ENCODE data around the gene ACOX1.

ACOX1 gene

DNA sequence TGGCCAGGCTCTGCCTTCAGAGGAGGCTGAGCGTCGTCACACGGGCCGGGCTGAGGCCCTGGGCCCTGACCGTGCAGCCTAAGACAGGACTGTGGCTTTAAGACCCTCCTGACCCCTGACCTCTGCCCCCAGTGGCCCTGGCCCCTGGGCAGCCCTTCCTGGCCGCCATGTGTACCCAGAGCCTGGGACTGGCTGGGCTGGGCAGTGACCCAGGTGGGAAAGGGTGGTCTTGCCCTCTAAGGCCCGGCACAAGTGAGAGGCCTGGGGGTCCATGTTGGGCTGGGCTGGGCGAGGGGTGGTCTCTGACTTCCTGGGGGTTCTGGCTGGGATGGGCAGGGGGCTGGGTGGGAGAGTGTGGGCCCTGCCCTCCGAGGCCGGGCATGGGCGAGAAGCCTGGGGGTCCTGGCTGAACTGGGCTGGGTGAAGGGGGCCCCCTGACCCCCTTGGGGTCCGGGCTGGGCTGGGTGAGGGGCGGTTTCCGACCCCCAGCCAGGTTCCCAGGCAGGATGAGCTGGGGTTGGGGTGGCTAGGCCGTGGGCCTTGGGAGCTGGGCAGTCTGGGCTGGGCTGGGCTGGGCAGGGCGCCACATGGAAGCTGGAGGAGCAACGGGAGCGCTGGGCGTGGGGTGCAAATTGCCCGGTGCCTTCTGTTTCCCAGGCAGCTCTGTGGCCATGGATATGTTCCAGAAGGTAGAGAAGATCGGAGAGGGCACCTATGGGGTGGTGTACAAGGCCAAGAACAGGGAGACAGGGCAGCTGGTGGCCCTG, 22.0 kb upstream of the ACOX1 start, which contains the start of gene CDK3:
Gene CDK3, plus strand, starts transcription at position 101 of the 767 bp plus-strand sequence. Its CDS starts 571 bp downstream, at position 672.
- Mint-ChIP-seq H3K9me3 (no peaks in the 10 kb centered on the region), H3K36me3 (peaks cover 8% of the 10 kb centered on the region), H3K4me1 (peaks cover 26% of the 10 kb centered on the region), H3K27ac (no peak within 1 kb of the TSS), H3K4me3 (no peak within 1 kb of the TSS), H3K27me3 (no peaks in the 10 kb centered on the region)
- ATAC-seq: peak; percentile 9

DNA sequence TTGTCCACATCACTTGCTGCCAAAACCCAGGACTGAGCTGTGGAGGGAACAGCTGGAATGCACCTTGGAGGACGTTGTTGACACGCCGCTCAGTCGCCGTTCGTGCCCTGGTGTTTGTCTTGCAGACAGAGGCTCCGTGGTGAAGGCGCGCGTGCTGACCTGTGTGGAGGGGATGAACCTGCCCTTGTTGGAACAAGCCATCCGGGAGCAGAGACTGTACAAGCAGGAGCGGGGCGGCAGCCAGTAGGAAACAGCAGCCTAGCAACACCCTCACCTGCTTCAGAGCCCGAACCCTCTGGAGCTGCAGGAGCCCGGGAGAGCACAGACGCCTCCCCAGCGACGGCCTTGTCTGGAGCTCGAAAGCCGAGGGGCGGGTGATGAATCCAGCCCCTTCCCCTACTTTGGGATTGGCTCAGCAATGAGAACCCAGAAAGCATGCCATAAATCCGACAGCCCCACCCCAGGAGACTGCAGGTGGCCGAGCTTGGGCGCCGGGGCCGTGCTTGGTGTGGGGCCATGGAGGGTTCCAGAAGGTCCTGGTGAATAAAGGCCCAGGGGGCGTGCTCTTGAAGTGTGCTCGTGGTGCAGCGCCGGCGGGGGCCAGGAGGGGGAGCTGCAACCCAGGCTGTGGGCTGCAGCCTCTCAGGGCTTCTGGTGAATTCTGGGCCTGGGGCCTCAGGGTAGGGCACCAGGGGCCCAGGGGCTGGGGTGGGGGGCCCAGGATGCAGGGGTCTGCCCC, 21.2 kb upstream of the ACOX1 start:
- H3K9me3 Mint-ChIP-seq: no peaks in the 10 kb centered on the region
- H3K36me3 Mint-ChIP-seq: peaks cover under 1% of the 10 kb centered on the region
- H3K4me1 Mint-ChIP-seq: peaks cover 19% of the 10 kb centered on the region
- no peak overlapping the region for H3K27ac Mint-ChIP-seq
- ATAC-seq: peak; percentile 49
- H3K27me3 Mint-ChIP-seq: no peaks in the 10 kb centered on the region
- H3K4me3 Mint-ChIP-seq: no peak overlapping the region

DNA sequence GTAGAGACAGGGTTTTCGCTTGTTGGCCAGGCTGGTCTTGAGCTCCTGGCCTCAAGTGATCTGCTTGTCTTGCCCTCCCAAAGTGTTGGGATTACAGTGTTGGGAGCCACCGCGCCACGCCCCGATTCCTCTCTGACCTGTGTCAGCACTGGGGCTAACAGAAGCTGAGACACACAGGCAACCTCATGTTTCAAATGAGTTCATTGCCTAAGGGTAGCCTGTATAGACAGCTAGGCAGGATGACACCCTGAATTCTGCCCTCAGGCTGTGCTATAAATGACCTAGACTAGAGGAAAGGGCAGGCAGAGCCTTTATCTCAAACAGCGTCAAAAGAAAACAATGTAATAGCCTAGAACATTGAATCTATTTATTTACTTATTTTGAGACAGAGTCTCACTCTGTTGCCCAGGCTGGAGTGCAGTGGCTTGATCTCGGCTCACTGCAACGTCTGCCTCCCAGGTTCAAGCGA, 19.4 kb upstream of the ACOX1 start:
- H3K36me3 Mint-ChIP-seq: no peaks in the 10 kb centered on the region
- H3K27me3 Mint-ChIP-seq: no peaks in the 10 kb centered on the region
- H3K4me3 Mint-ChIP-seq: no peak overlapping the region
- ATAC-seq: no peak
- no peak overlapping the region for H3K27ac Mint-ChIP-seq
- H3K9me3 Mint-ChIP-seq: no peaks in the 10 kb centered on the region
- H3K4me1 Mint-ChIP-seq: peaks cover 18% of the 10 kb centered on the region

DNA sequence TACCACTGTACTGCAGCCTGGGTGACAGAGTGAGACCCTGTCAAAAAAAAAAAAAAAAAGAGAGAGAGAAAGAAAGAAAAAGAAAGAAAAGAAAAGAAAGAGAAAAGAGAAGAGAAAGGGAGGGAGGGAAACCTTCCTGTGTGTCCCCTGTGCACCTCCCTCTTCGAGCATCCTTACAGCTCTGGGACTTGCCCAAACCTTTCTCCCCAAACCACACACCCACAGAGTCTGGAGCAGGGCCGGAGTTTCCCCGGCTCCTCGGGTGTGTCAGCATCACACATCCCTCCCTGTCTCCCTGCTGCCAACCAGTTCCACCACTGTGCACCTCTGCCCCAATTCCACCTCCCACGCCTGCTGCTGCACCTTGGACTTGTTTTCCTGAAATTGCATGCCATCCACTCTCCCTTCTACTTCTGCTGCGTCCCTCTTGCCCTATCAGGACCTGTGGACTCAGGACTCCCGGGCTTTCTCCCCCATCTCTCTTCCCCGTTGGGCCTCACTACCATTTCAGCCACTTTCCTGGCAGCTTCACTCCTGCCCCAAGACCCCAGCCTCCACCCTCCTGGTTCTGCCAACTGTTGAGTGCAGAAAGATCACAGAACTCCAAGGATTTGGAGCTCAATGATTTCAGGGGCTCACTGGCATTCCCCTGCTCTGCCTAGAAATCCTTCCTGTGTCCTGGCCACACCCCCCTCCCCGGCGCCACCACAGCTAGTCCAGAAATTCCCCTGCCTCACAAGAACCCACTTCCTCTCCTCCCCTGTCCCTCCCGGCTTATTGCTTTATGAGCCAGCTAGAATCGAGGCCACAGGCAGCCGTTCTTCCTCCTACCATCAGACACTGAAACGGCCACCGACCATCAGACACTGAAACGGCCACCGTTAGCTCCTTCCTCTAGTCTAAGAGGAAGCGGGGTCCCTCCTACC, 18.0 kb upstream of the ACOX1 start:
- Mint-ChIP-seq H3K4me1 (peaks cover 22% of the 10 kb centered on the region), H3K36me3 (peaks cover 6% of the 10 kb centered on the region), H3K9me3 (no peaks in the 10 kb centered on the region), H3K27me3 (no peaks in the 10 kb centered on the region), H3K27ac (peak overlapping the region; percentile 73), H3K4me3 (peak overlapping the region; percentile 10)
- ATAC-seq: peak; percentile 69

DNA sequence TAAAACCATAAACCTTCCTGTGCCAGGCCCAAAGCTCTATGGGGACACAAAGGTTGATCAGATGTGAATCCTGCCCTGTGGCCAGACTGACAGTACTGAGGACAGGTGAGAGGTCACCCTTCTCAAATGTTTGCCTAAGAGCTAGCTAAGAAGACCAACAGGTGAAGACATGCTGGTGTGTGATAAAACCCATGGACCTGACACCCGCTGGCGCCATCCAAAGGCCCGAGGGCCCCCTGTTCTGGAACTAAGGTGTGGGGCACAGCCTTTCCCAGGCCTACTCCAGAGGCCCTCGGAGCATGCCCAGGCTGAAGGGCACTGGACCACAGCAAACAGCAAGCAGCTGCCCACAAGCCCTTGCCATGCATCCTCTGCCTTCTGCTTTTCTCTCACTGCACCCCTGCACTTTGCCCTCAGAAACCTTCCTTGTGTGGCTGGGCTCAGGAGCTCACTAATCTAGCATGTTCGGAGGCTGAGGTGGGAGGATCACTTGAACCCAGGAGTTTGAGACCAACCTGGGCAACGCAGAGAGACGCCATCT, 16.5 kb upstream of the ACOX1 start:
- ATAC-seq: no peak
- H3K27ac Mint-ChIP-seq: no peak overlapping the region
- H3K9me3 Mint-ChIP-seq: no peaks in the 10 kb centered on the region

DNA sequence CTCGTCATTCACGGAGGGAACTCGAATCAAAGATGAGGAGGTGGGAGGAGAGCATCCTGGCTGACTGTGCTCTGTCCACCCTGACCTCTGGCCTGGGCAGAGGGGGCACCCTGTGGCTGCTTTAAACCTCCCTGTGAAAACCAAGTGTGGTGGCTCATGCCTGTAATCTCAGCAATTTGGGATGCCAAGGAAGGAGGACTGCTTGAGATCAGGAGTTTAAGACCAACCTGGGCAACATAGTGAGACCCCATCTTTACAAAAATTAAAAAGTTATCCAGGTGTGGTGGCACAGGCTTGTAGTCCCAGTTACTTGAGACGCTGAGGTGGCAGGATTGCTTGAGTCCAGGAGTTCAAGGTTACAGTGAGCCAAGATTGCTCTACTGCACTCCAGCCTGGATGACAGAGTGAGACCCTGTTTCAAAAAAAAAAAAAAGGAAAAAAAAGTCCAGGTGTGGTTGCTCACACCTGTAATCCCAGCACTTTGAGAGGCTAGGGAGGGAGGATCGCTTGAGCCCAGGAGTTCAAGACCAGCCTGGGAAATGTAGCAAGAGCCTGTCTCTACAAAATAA, 15.9 kb upstream of the ACOX1 start:
- Mint-ChIP-seq H3K4me1 (peaks cover 30% of the 10 kb centered on the region), H3K4me3 (no peak overlapping the region), H3K27me3 (no peaks in the 10 kb centered on the region), H3K36me3 (peaks cover 6% of the 10 kb centered on the region), H3K9me3 (no peaks in the 10 kb centered on the region), H3K27ac (no peak overlapping the region)
- ATAC-seq: no peak

More for the DNA sequence above, 16.5 kb upstream of the ACOX1 start:
- H3K4me3 Mint-ChIP-seq: no peak overlapping the region
- H3K36me3 Mint-ChIP-seq: peaks cover 6% of the 10 kb centered on the region
- no peaks in the 10 kb centered on the region for H3K27me3 Mint-ChIP-seq
- H3K4me1 Mint-ChIP-seq: peaks cover 30% of the 10 kb centered on the region

DNA sequence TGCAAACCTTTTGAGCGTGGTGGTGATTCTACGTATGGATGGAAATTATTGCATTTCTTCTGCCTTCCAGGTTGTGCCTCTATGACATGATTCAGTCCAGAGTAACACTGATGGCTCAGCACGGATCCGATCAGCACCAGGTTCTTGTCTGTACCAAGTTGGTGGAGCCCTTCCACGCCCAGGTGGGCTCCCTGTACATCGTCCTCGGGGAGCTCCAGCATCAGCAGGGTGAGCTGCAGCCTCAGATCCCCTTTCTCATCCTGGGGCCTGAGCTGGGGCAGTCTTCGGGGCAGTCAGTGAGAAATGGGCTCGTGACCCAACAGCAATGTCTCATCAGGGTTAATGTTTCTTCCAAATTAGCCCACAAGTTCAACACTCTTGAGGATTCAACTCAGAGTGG, 12.4 kb upstream of the ACOX1 start:
- Mint-ChIP-seq H3K4me1 (peaks cover 14% of the 10 kb centered on the region), H3K9me3 (no peaks in the 10 kb centered on the region), H3K4me3 (no peak overlapping the region), H3K27ac (peak overlapping the region; percentile 65), H3K27me3 (no peaks in the 10 kb centered on the region), H3K36me3 (peaks cover 12% of the 10 kb centered on the region)
- ATAC-seq: no peak

DNA sequence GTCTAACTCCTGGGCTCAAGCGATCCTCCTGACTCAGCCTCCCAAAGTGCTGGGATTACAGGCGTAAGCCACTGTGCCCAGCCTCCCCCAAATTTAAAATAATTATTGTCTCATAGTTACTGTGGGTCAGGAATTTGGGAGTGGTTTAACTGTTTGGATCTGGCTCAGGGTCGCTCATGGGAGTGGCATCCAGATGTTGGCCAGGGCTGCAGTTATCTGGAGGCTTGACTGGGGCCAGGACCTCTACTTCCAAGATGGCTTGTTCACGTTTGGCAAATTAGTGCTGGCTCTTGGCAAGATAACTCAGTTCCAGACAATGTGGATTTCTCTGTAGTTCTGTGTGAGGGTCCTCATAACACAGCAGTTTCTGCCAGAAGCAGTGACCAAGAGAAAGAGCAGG, 8.1 kb upstream of the ACOX1 start:
- peaks cover 9% of the 10 kb centered on the region for H3K4me1 Mint-ChIP-seq
- H3K27ac Mint-ChIP-seq: no peak overlapping the region

DNA sequence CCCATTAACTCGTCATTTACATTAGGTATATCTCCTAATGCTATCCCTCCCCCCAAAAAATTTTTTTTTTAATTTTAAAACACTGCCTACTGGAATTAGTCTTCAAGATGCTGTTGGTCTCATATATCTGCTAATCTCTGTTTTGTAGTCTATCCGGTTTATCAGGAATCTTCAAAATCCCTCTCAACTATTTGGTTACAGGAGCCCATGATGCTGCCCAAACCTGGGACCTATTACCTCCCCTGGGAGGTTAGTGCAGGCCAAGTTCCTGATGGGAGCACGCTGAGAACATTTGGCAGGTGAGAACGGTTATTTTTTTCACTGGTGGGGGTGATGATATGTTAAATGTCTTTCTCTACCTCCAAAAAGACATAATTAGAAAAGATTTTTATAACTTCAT, 7.0 kb upstream of the ACOX1 start:
- Mint-ChIP-seq H3K4me3 (no peak overlapping the region), H3K36me3 (peaks cover 6% of the 10 kb centered on the region), H3K27me3 (no peaks in the 10 kb centered on the region), H3K4me1 (peaks cover 4% of the 10 kb centered on the region), H3K9me3 (no peaks in the 10 kb centered on the region), H3K27ac (no peak overlapping the region)
- ATAC-seq: no peak

More for the DNA sequence above, 8.1 kb upstream of the ACOX1 start:
- Mint-ChIP-seq H3K27me3 (no peaks in the 10 kb centered on the region), H3K36me3 (peaks cover 6% of the 10 kb centered on the region), H3K4me3 (no peak overlapping the region), H3K9me3 (no peaks in the 10 kb centered on the region)
- ATAC-seq: no peak

DNA sequence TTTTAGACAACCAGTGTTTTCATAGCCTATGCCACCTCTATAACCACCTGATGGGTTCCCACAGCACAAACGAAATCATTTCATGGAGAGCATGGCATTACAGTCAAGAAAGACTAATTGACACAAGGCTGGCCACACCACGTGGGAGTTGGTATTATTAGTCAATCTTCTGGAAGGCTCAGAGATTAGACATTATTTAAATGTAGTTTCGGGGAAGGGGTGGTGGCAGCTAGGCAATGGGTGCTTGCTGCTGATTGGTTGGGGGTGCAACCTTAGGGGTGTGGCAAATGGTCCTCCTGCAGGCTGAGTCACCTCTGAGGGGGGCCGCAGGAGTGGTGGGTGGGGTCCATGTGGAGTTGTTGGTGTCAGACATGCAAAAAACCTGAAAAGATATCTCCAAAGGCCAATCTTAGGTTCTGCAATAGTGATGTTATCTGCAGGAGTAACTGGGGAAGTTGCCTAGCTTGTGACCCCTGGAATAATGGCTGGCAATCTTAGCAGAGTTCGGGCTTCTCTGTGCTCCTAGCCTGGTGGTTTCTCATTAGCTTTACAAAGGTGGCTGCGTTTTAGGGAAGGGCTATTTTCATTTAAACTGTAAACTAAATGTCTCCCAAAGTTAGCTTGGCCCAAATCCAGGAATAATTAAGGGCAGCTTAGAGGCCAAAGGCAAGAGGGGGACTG, 4.7 kb upstream of the ACOX1 start:
- Mint-ChIP-seq H3K36me3 (peaks cover 6% of the 10 kb centered on the region), H3K27ac (no peak overlapping the region), H3K27me3 (no peaks in the 10 kb centered on the region), H3K9me3 (no peaks in the 10 kb centered on the region), H3K4me1 (peaks cover 11% of the 10 kb centered on the region), H3K4me3 (no peak overlapping the region)
- ATAC-seq: no peak

DNA sequence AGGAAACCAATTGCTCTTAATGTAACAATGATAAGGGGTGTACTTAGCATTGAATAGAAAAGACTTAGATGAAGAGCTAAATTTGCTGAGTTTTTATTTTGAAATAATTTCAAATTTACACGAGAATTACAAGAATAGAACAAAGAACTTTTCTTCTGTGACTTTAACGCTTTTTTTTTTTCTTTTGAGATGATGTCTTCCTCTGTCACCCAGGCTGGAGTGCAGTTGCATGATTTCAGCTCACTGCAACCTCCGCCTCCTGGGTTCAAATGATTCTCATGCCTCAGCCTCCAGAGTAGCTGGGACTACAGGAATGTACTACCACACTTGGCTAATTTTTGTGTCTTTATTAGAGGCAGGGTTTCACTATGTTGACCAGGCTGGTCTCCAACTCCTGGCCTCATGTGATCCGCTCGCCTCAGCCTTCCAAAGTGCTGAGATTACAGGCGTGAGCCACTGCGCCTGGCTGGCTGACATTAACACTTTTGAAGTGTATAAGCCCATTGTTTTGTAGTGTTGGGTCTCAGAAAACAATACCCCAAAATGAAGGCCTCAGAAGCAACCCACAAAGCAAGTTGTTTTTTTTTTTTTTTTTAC, 2.2 kb upstream of the ACOX1 start:
- no peak for ATAC-seq
- Mint-ChIP-seq H3K4me3 (peak overlapping the region; percentile 98), H3K27me3 (no peaks in the 10 kb centered on the region), H3K27ac (peak overlapping the region; percentile 100), H3K36me3 (peaks cover 4% of the 10 kb centered on the region), H3K4me1 (peaks cover 16% of the 10 kb centered on the region), H3K9me3 (no peaks in the 10 kb centered on the region)

DNA sequence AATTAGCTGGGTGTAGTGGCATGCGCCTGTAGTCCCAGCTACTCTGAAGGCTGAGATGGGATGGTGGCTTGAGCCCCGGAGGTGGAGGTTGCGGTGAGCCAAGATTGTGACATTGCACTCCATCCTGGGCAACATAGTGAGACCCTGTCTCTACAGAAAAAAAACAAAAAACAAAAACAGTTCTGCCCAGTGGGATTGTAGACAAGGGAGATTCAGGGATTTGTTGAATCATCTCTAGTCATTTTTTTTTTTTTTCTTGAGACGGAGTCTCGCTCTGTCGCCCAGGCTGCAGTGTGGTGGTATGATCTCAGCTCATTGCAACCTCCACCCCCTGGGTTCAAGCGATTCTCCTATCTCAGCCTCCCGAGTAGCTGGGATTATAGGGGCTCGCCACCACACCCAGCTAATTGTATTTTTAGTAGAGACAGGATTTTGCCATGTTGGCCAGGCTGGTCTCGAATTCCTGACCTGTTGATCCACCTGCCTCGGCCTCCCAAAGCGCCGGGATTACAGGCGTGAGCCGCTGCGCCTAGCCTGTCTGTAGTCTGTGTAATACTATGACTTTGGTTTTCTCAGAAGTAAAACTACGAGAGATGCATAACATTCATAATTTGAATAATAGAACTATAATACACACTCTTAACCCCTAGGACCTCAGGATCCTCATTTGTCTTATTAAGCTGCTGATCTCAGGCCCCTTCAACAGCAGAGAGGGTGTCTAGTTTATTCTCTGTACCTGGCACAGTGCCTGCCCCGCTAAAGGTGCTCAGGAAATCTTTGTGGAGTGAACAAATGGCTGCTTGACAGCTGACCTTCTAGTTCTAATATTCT, 1.4 kb upstream of the ACOX1 start:
- Mint-ChIP-seq H3K4me3 (peak overlapping the region; percentile 98), H3K27me3 (no peaks in the 10 kb centered on the region), H3K27ac (peak overlapping the region; percentile 100), H3K9me3 (no peaks in the 10 kb centered on the region), H3K4me1 (peaks cover 24% of the 10 kb centered on the region), H3K36me3 (peaks cover 7% of the 10 kb centered on the region)
- ATAC-seq: no peak

DNA sequence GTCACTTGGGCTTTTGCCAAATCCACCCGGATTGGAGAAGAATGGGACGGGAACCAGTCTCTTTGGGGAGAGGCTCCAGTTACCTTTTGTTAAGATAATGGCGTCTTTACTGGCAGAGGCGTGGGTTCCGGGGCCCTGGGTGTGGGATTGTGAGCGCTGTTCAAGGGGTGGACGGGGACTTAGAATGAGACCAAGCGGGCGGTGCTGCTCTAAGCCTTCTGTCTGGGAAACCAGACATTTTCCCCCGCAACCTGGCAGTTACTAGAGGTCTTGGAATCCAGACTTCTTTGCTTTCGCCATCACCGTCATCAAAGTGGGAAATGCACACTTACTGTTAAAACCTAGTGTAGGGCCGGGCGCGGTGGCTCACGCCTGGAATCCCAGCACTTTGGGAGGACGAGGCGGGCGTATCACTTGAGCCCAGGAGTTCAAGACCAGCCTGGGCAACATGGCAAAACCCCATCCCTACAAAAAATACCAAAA, 780 bp upstream of the ACOX1 start:
- Mint-ChIP-seq H3K4me1 (peaks cover 24% of the 10 kb centered on the region), H3K27ac (peak overlapping the region; percentile 100), H3K9me3 (no peaks in the 10 kb centered on the region), H3K27me3 (no peaks in the 10 kb centered on the region), H3K4me3 (peak overlapping the region; percentile 98), H3K36me3 (peaks cover 7% of the 10 kb centered on the region)
- peak; percentile 55 for ATAC-seq
